A549 (cell line): ENCODE data around the gene OSBPL6. TPM values are rescaled to one million over a fixed set of nuclear protein-coding genes. Genes with fewer than 3 reads are reported as not detected.
A peak's percentile ranks its signal among the peaks of the same experiment; 100 is the strongest.

Experiments
- ATAC-seq, 2 experiments: fragments of 200-7000 bp in 1 of 2; fragments of >200 bp in 1 of 2; cut with Nextera tagmentation in 1 of 2; cut with Tn5 transposase in 1 of 2; 3 replicates each; pipeline versions ENCODE4 v1.8.0 to v1.9.1; 2018 to 2020; ENCODE audit warnings: mild to moderate bottlenecking in 1 of 2, moderate library complexity in 1 of 2
- CTCF ChIA-PET: fragments of 300-600 bp; sonication (Branson Sonifier 250); formaldehyde crosslinking; extraction: SDS; loops from one replicate; lab custom pipeline; 2021; ENCODE audit warnings: antibody characterized with exemption, inconsistent platforms; lab: Yijun Ruan, JAX
- POLR2A ChIA-PET: fragments of 350-600 bp; formaldehyde crosslinking; extraction: SDS; loops from one replicate; lab custom pipeline; 2021; ENCODE audit warnings: antibody characterized with exemption, inconsistent platforms; lab: Yijun Ruan, JAX
- DNase-seq, 2 experiments: peaks; one replicate each; pipeline versions ENCODE4 v3.0.0 to v3.0.0-alpha.2; 2011 to 2016; ENCODE audit warnings: low read depth in 1 of 2, low spot score in 1 of 2
- FAIRE-seq: peaks from 2 replicates; lab custom pipeline; 2011; peaks lifted over from hg19 to GRCh38; lab: Jason Lieb, UNC
- H3K27ac ChIP-seq, 2 experiments: fragments of >200 bp; sonication (Bioruptor Twin); formaldehyde crosslinking; 3 replicates each; pipeline ENCODE4 v1.5.1; 2016 to 2017
- H3K4me1 ChIP-seq: fragments of >200 bp; sonication (Bioruptor Twin); formaldehyde crosslinking; 3 replicates; pipeline ENCODE4 v1.6.1; 2016
- H3K4me2 ChIP-seq: fragments of >200 bp; sonication (Bioruptor Twin); formaldehyde crosslinking; 3 replicates; pipeline ENCODE4 v1.6.1; 2016
- H3K4me3 ChIP-seq: fragments of >200 bp; sonication (Bioruptor Twin); formaldehyde crosslinking; 3 replicates; pipeline ENCODE4 v1.5.1; 2016
- H3K9me3 ChIP-seq: fragments of >200 bp; sonication (Bioruptor Twin); formaldehyde crosslinking; 3 replicates; pipeline ENCODE4 v1.6.1; 2016
- BHLHE40 ChIP-seq: IDR thresholded peaks from 2 replicates; pipeline ENCODE4 v1.6.1; 2012; ENCODE audit warnings: low read depth, low read length, inconsistent platforms
- CBX2 ChIP-seq: fragments of 200-600 bp; sonication (generic); IDR thresholded peaks from 2 replicates; pipeline ENCODE4 v1.6.1; 2016; ENCODE audit warnings: low read depth, mild to moderate bottlenecking, borderline replicate concordance
- EHMT2 ChIP-seq: fragments of 200-600 bp; sonication (generic); IDR thresholded peaks from 2 replicates; pipeline ENCODE4 v1.6.1; 2016; ENCODE audit warnings: antibody characterized with exemption, low read depth, mild to moderate bottlenecking, moderate library complexity
- FOXS1 ChIP-seq: fragments of 250-450 bp; sonication (Bioruptor Pico); IDR thresholded peaks from 2 replicates; pipeline ENCODE4 v1.5.0; 2020; ENCODE audit warnings: mild to moderate bottlenecking, moderate library complexity
- HDAC2 ChIP-seq: fragments of 200-600 bp; sonication (generic); IDR thresholded peaks from 2 replicates; pipeline ENCODE4 v1.6.1; 2016
- HES2 ChIP-seq: fragments of >200 bp; sonication (Bioruptor Twin); formaldehyde crosslinking; IDR thresholded peaks from 2 replicates; pipeline ENCODE4 v1.6.1; 2016
- KDM5A ChIP-seq: fragments of 200-600 bp; sonication (generic); IDR thresholded peaks from 2 replicates; pipeline ENCODE4 v1.6.1; 2016; ENCODE audit warnings: antibody characterized with exemption, mild to moderate bottlenecking
- MAFK ChIP-seq: fragments of 450-650 bp; IDR thresholded peaks from 2 replicates; pipeline ENCODE4 v1.6.1; 2014; ENCODE audit not compliant: partially characterized antibody
- MYC ChIP-seq: IDR thresholded peaks from 2 replicates; pipeline ENCODE4 v1.6.1; 2012; ENCODE audit warnings: mild to moderate bottlenecking, inconsistent platforms, low read length, improper control_type of control experiment, borderline replicate concordance
- NPAS2 ChIP-seq: fragments of 250-450 bp; sonication (Bioruptor Pico); IDR thresholded peaks from 2 replicates; pipeline ENCODE4 v1.8.0; 2022; ENCODE audit warnings: mild to moderate bottlenecking, moderate library complexity, borderline replicate concordance
- PHF8 ChIP-seq: fragments of 200-600 bp; sonication (generic); IDR thresholded peaks from 2 replicates; pipeline ENCODE4 v1.6.1; 2016; ENCODE audit warnings: low read depth, mild to moderate bottlenecking, antibody characterized with exemption, moderate library complexity, borderline replicate concordance
- POLR2A ChIP-seq: IDR thresholded peaks from 2 replicates; pipeline ENCODE4 v1.6.1; 2012; ENCODE audit warnings: mild to moderate bottlenecking, low read length
- RARB ChIP-seq: fragments of 250-450 bp; sonication (Bioruptor Pico); IDR thresholded peaks from 2 replicates; pipeline ENCODE4 v1.8.0; 2021; ENCODE audit warnings: mild to moderate bottlenecking, moderate library complexity
- RFX5 ChIP-seq: fragments of 450-650 bp; IDR thresholded peaks from 2 replicates; pipeline ENCODE4 v1.7.1; 2014; ENCODE audit warnings: antibody characterized with exemption, mild to moderate bottlenecking, moderate library complexity
- WGBS: methylation state at CpG from one replicate; pipeline ENCODE4 v1.1.6; 2017; ENCODE audit errors: missing lambda C conversion rate; 5-methylcytosine and 5-hydroxymethylcytosine counted together
- polyA plus RNA-seq, 4 experiments: library from polyadenylated mRNA; depleted of rRNA in 3 of 4; stranded (reverse); fragments of >200 nt; fragmentation: RNase III in 1 of 4; extraction: RNeasy Plus Mini Kit Qiagen cat#74134 plus additional on column Dnase treatment in 1 of 4; gene quantifications; 2 replicates in 3 of 4; 3 replicates in 1 of 4; pipeline ENCODE4 v1.2.3, GENCODE V29; 2011 to 2017
- TF ChIP-seq, protein P1 (sequence below): IDR thresholded peaks from 2 replicates; pipeline ENCODE4 v1.6.1; 2012
- TF ChIP-seq, protein P2 (sequence below): fragments of >200 bp; sonication (Bioruptor Twin); formaldehyde crosslinking; IDR thresholded peaks from 3 replicates; pipeline ENCODE4 v1.6.1; 2016
- TF ChIP-seq, protein P3 (sequence below): IDR thresholded peaks from 2 replicates; pipeline ENCODE4 v1.6.1; 2012; ENCODE audit warnings: low read depth, borderline replicate concordance

OSBPL6 gene
- polyA plus RNA-seq, 2 of the 4 experiments (the other 2 are of a cell fraction) = 2.9 to 8.2 TPM

- ATAC-seq = no peak
- POLR2A ChIA-PET = interaction anchor here (0.7 to 2.0 kb wide), 3 partner anchors 9 to 248 kb away, joined by 9 to 35 read pairs (median 11); partner anchors contain the start of genes FKBP7 and PLEKHA3
- no peak for FAIRE-seq
- H3K4me1 ChIP-seq = peaks cover 11% of the 10 kb centered on the region; the same call in 2 of the 3 replicates
- no peaks in the 10 kb centered on the region for H3K9me3 ChIP-seq
- CTCF ChIA-PET = interaction anchor here (1.6 kb wide), 1 partner anchor 19 kb away, joined by 3 read pairs; no protein-coding TSS in a partner anchor
- WGBS = 93% methylated on average over 2 of the region's 2 CpGs
- peak overlapping the region; percentile 61; the same call in 1 of the 3 replicates for H3K4me3 ChIP-seq
- H3K27ac ChIP-seq = peak overlapping the region; percentile 92 to 97; a peak in 5 of 6 replicates
- TF ChIP-seq CBX2 (no peak), POLR2A (no peak), PHF8 (no peak), RARB (CRISPR knock-in tag) (no peak), RFX5 (no peak), MYC (no peak), HES2 (no peak), NPAS2 (CRISPR knock-in tag) (no peak), HDAC2 (no peak), FOXS1 (no peak), BHLHE40 (no peak), EHMT2 (no peak), KDM5A (no peak), MAFK (no peak)
- TF ChIP-seq, protein P1, sequence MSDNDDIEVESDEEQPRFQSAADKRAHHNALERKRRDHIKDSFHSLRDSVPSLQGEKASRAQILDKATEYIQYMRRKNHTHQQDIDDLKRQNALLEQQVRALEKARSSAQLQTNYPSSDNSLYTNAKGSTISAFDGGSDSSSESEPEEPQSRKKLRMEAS = no peak
- TF ChIP-seq, protein P2, sequence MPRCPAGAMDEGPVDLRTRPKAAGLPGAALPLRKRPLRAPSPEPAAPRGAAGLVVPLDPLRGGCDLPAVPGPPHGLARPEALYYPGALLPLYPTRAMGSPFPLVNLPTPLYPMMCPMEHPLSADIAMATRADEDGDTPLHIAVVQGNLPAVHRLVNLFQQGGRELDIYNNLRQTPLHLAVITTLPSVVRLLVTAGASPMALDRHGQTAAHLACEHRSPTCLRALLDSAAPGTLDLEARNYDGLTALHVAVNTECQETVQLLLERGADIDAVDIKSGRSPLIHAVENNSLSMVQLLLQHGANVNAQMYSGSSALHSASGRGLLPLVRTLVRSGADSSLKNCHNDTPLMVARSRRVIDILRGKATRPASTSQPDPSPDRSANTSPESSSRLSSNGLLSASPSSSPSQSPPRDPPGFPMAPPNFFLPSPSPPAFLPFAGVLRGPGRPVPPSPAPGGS = no peak
- TF ChIP-seq, protein P3, sequence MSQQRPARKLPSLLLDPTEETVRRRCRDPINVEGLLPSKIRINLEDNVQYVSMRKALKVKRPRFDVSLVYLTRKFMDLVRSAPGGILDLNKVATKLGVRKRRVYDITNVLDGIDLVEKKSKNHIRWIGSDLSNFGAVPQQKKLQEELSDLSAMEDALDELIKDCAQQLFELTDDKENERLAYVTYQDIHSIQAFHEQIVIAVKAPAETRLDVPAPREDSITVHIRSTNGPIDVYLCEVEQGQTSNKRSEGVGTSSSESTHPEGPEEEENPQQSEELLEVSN = no peak
- DNase-seq = no peak
- peak overlapping the region; percentile 88 for H3K4me2 ChIP-seq
These were observed 258.0 kb downstream of the OSBPL6 start for GRCh38 chr2:178452334-178452733.

Other genes with a start within 250 kb of the OSBPL6 start
- 5.4 and 5.6 TPM in 2 replicates for gene PDE11A, start 121.7 kb upstream of the OSBPL6 start, polyA plus RNA-seq (2011; rRNA removed)
- 3.1 to 3.6 TPM (median 3.4 TPM) in 3 replicates for gene PDE11A, start 121.7 kb upstream of the OSBPL6 start, polyA plus RNA-seq (2017; fragmentation: RNase III; extraction: RNeasy Plus Mini Kit Qiagen cat#74134 plus additional on column Dnase treatment)
- gene RBM45, start 82.1 kb upstream of the OSBPL6 start, polyA plus RNA-seq (2011; rRNA removed) = 15.5 and 20.9 TPM in 2 replicates
- 15.2 to 16.9 TPM (median 15.6 TPM) in 3 replicates for gene RBM45, start 82.1 kb upstream of the OSBPL6 start, polyA plus RNA-seq (2017; fragmentation: RNase III; extraction: RNeasy Plus Mini Kit Qiagen cat#74134 plus additional on column Dnase treatment)